GM23248 (cell line): ENCODE measurements around the gene IL1R1.

Experiments
- EZH2 ChIP-seq: fragments of 200-600 bp; sonication (generic); IDR thresholded peaks from 2 replicates; pipeline ENCODE4 v1.6.1; 2018; ENCODE audit warnings: antibody characterized with exemption, mild to moderate bottlenecking; ENCODE audit not compliant: insufficient read depth, poor library complexity, severe bottlenecking
- EZH2phosphoT487 ChIP-seq: fragments of 200-600 bp; sonication (generic); IDR thresholded peaks from 2 replicates; pipeline ENCODE4 v1.6.1; 2018; ENCODE audit warnings: antibody characterized with exemption, moderate library complexity, mild to moderate bottlenecking, low read depth; ENCODE audit not compliant: insufficient read depth

- no peak for TF ChIP-seq EZH2
- no peak for TF ChIP-seq EZH2phosphoT487
Measured at GRCh38 chr2:102142829-102143449, 393 bp downstream of the IL1R1 start.
